ENCODE measurements around the gene ANK3. TPM values are rescaled to one million over a fixed set of nuclear protein-coding genes. Genes with fewer than 3 reads are reported as not detected.

The ANK3 gene
- total RNA-seq, 1 donor from 2014 or later, result 260 TPM

- DNase-seq, result no peak
Observed at GRCh38 chr10:60413306-60414012, 23.8 kb upstream of the ANK3 start.

- DNase-seq, result no peak
Observed at GRCh38 chr10:60410970-60411369, 21.3 kb upstream of the ANK3 start.

- DNase-seq, result no peak
Observed at GRCh38 chr10:60409202-60409601, 19.5 kb upstream of the ANK3 start.

GRCh38 chr10:60406182-60406581 is 16.5 kb upstream of the ANK3 start:
- no peak for DNase-seq

GRCh38 chr10:60405172-60405571 is 15.5 kb upstream of the ANK3 start:
- DNase-seq, result no peak

- DNase-seq, result no peak
Observed at GRCh38 chr10:60403168-60403873, 13.6 kb upstream of the ANK3 start.

GRCh38 chr10:60400366-60400765 is 10.7 kb upstream of the ANK3 start:
- no peak for DNase-seq

- no peak for DNase-seq
Observed at GRCh38 chr10:60399328-60399727, 9.7 kb upstream of the ANK3 start.

GRCh38 chr10:60397792-60398191 is 8.1 kb upstream of the ANK3 start:
- DNase-seq, result no peak

- no peak for DNase-seq
Observed at GRCh38 chr10:60396766-60397165, 7.1 kb upstream of the ANK3 start.

GRCh38 chr10:60395711-60396110 is 6.0 kb upstream of the ANK3 start:
- DNase-seq, result no peak

- no peak for DNase-seq
Observed at GRCh38 chr10:60394446-60394845, 4.8 kb upstream of the ANK3 start.

- DNase-seq, result peak; percentile 28
Observed at GRCh38 chr10:60390224-60390626, 550 bp upstream of the ANK3 start.

- DNase-seq, result no peak
Observed at GRCh38 chr10:60388709-60389301, 870 bp downstream of the ANK3 start.

GRCh38 chr10:60388116-60388625 is 1.5 kb downstream of the ANK3 start:
- no peak for DNase-seq

GRCh38 chr10:60387531-60387930 is 2.1 kb downstream of the ANK3 start:
- no peak for DNase-seq

GRCh38 chr10:60385399-60385738 is 4.3 kb downstream of the ANK3 start:
- DNase-seq, result no peak

- peak; percentile 67 for DNase-seq
Observed at GRCh38 chr10:60384708-60385398, 4.8 kb downstream of the ANK3 start.

- DNase-seq, result no peak
Observed at GRCh38 chr10:60384011-60384410, 5.7 kb downstream of the ANK3 start.

GRCh38 chr10:60382946-60383681 is 6.6 kb downstream of the ANK3 start:
- no peak for DNase-seq

GRCh38 chr10:60380781-60381180 is 8.9 kb downstream of the ANK3 start:
- DNase-seq, result no peak

- no peak for DNase-seq
Observed at GRCh38 chr10:60377955-60378354, 11.7 kb downstream of the ANK3 start.
